Measurements from ENCODE around the gene ACKR1. TPM values are rescaled to one million over a fixed set of nuclear protein-coding genes. Genes with fewer than 3 reads are reported as not detected.

Gene ACKR1
- total RNA-seq, 1 experiment from 2014 or later: 0.63 TPM

GRCh38 chr1:159173320-159173719, 31.4 kb upstream of the ACKR1 start:
- no peaks in the 10 kb centered on the region for H3K36me3 Mint-ChIP-seq
- DNase-seq (ENCODE audit: low spot score): no peak
- no peak for TF ChIP-seq ATF3 (CRISPR knock-in tag; conservative IDR thresholded peaks at IDR 0.05)
- TF ChIP-seq, protein P1, sequence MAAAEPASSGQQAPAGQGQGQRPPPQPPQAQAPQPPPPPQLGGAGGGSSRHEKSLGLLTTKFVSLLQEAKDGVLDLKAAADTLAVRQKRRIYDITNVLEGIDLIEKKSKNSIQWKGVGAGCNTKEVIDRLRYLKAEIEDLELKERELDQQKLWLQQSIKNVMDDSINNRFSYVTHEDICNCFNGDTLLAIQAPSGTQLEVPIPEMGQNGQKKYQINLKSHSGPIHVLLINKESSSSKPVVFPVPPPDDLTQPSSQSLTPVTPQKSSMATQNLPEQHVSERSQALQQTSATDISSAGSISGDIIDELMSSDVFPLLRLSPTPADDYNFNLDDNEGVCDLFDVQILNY (CRISPR knock-in tag; IDR thresholded peaks at IDR 0.05): no peak
- no peak for TF ChIP-seq NFE2L1 (CRISPR knock-in tag; IDR thresholded peaks at IDR 0.05)
- TF ChIP-seq FOXP1 (CRISPR knock-in tag; IDR thresholded peaks at IDR 0.05; ENCODE audit: borderline replicate concordance): no peak
- no peak for TF ChIP-seq AFF4 (CRISPR knock-in tag; IDR thresholded peaks at IDR 0.05; ENCODE audit: borderline replicate concordance)
- no peak for TF ChIP-seq ZNF423 (CRISPR knock-in tag; IDR thresholded peaks at IDR 0.05)
- TF ChIP-seq, protein P2, sequence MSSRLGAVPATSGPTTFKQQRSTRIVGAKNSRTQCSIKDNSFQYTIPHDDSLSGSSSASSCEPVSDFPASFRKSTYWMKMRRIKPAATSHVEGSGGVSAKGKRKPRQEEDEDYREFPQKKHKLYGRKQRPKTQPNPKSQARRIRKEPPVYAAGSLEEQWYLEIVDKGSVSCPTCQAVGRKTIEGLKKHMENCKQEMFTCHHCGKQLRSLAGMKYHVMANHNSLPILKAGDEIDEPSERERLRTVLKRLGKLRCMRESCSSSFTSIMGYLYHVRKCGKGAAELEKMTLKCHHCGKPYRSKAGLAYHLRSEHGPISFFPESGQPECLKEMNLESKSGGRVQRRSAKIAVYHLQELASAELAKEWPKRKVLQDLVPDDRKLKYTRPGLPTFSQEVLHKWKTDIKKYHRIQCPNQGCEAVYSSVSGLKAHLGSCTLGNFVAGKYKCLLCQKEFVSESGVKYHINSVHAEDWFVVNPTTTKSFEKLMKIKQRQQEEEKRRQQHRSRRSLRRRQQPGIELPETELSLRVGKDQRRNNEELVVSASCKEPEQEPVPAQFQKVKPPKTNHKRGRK (CRISPR knock-in tag; IDR thresholded peaks at IDR 0.05; ENCODE audit: borderline replicate concordance): no peak
- no peak for TF ChIP-seq NR2C2 (CRISPR knock-in tag; IDR thresholded peaks at IDR 0.05)
- no peak for TF ChIP-seq ZNF232 (CRISPR knock-in tag; IDR thresholded peaks at IDR 0.05)
- TF ChIP-seq OVOL2 (CRISPR knock-in tag; IDR thresholded peaks at IDR 0.05; ENCODE audit: borderline replicate concordance): no peak
- TF ChIP-seq SOX15 (CRISPR knock-in tag; IDR thresholded peaks at IDR 0.05): no peak
- TF ChIP-seq ZNF219 (CRISPR knock-in tag; IDR thresholded peaks at IDR 0.05; ENCODE audit: borderline replicate concordance): no peak
- no peak for TF ChIP-seq CREM (CRISPR knock-in tag; IDR thresholded peaks at IDR 0.05)
- no peak for TF ChIP-seq ELF4 (CRISPR knock-in tag; IDR thresholded peaks at IDR 0.05; ENCODE audit: low read depth)
- TF ChIP-seq CREB1 (CRISPR knock-in tag; IDR thresholded peaks at IDR 0.05): no peak
- no peak for TF ChIP-seq NR1H2 (CRISPR knock-in tag; IDR thresholded peaks at IDR 0.05)
- no peak for TF ChIP-seq TCF7 (CRISPR knock-in tag; IDR thresholded peaks at IDR 0.05; ENCODE audit: low read depth)
- TF ChIP-seq, protein P3, sequence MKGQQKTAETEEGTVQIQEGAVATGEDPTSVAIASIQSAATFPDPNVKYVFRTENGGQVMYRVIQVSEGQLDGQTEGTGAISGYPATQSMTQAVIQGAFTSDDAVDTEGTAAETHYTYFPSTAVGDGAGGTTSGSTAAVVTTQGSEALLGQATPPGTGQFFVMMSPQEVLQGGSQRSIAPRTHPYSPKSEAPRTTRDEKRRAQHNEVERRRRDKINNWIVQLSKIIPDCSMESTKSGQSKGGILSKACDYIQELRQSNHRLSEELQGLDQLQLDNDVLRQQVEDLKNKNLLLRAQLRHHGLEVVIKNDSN (CRISPR knock-in tag; IDR thresholded peaks at IDR 0.05): no peak
- no peak for TF ChIP-seq MXD4 (CRISPR knock-in tag; IDR thresholded peaks at IDR 0.05; ENCODE audit: borderline replicate concordance)
- peak; percentile 1; the same call in 1 of the 2 replicates for ATAC-seq
- H3K27ac Mint-ChIP-seq: no peak overlapping the region
- POLR2A ChIA-PET: interaction anchor here (1.0 kb wide), 1 partner anchor 15 kb away, joined by 6 read pairs; no protein-coding TSS in a partner anchor
- no peaks in the 10 kb centered on the region for H3K9me3 Mint-ChIP-seq
- peaks cover 19% of the 10 kb centered on the region for H3K4me1 Mint-ChIP-seq
- CTCF ChIA-PET: interaction anchor here (1.7 to 3.4 kb wide), 5 partner anchors 15 to 38 kb away, joined by 8 to 23 read pairs (median 14); partner anchors contain the start of gene ACKR1
- H3K27me3 Mint-ChIP-seq (ENCODE audit: low read depth): peaks cover 23% of the 10 kb centered on the region
- peak overlapping the region; percentile 89 for H3K4me3 Mint-ChIP-seq

DNA sequence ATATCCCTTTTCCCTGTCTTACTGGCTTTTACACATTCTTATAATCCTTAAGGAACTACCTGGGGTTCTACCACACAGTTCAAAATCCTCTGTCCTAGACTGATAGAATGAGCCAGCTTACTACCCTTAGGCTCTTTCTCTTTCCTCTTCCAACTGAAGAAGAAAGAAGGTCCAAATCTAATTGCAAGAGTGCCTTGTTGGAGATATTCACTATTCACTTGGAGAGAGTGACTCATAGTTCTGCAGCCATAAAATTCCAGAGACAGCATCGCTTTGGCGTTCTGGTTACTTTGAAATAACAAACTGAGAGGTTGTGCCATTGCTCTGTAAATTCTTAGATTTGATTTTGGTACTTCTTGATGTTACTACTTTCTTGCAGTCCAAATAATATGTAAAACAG, 29.1 kb upstream of the ACKR1 start:
- TF ChIP-seq CBFB (CRISPR knock-in tag; IDR thresholded peaks at IDR 0.05; ENCODE audit: low read depth): no peak
- TF ChIP-seq ZMAT4 (CRISPR knock-in tag; IDR thresholded peaks at IDR 0.05): no peak
- TF ChIP-seq ZNF671 (CRISPR knock-in tag; IDR thresholded peaks at IDR 0.05): no peak
- H3K4me1 Mint-ChIP-seq: peaks cover 17% of the 10 kb centered on the region
- ChIA-PET CTCF (interaction anchor here (1.0 to 1.5 kb wide), 2 partner anchors 38 to 43 kb away, joined by 3 to 4 read pairs; no protein-coding TSS in a partner anchor), POLR2A (no interaction called here)
- H3K27me3 Mint-ChIP-seq (ENCODE audit: low read depth): peaks cover 13% of the 10 kb centered on the region
- no peaks in the 10 kb centered on the region for H3K36me3 Mint-ChIP-seq
- no peak overlapping the region for H3K27ac Mint-ChIP-seq
- H3K4me3 Mint-ChIP-seq: no peak overlapping the region
- DNase-seq (ENCODE audit: low spot score): no peak
- no peaks in the 10 kb centered on the region for H3K9me3 Mint-ChIP-seq
- no peak for ATAC-seq
